ENCODE data around the gene RETNLB.

The RETNLB gene, protein sequence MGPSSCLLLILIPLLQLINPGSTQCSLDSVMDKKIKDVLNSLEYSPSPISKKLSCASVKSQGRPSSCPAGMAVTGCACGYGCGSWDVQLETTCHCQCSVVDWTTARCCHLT
- 0 reads per million in 3 donors for total RNA-seq

GRCh38 chr3:108757404-108757982 lies at the start of gene RETNLB:
RETNLB (minus strand) TSS chr3:108757410; CDS start chr3:108757185, 225 bp downstream.
- H3K4me3 ChIP-seq (ENCODE audit: insufficient read depth, low read depth, low read length, poor library complexity, severe bottlenecking) = no peak within 1 kb of the TSS
- H3K27ac ChIP-seq (ENCODE audit: insufficient read depth, low read length, poor library complexity, severe bottlenecking) = no peak within 1 kb of the TSS
- H3K36me3 ChIP-seq (ENCODE audit: control insufficient read depth, insufficient read depth, low read length) = no peaks in the 10 kb centered on the region
- H3K4me1 ChIP-seq (ENCODE audit: control insufficient read depth, insufficient read depth, low read length, poor library complexity, severe bottlenecking) = no peaks in the 10 kb centered on the region
- no peaks in the 10 kb centered on the region for H3K27me3 ChIP-seq (replicated peaks; ENCODE audit: control insufficient read depth, insufficient read depth, low read length, poor library complexity, severe bottlenecking)
- no peaks in the 10 kb centered on the region for H3K9me3 ChIP-seq (ENCODE audit: control insufficient read depth, low read length)
- DNase-seq = no peak

- H3K9me3 ChIP-seq (ENCODE audit: control insufficient read depth, low read length) = no peaks in the 10 kb centered on the region
- no peak overlapping the region for H3K4me3 ChIP-seq (ENCODE audit: insufficient read depth, low read depth, low read length, poor library complexity, severe bottlenecking)
- peak in 2 of 3 donors; percentile 17 to 27 for DNase-seq
- H3K27me3 ChIP-seq (replicated peaks; ENCODE audit: control insufficient read depth, insufficient read depth, low read length, poor library complexity, severe bottlenecking) = no peaks in the 10 kb centered on the region
- no peaks in the 10 kb centered on the region for H3K36me3 ChIP-seq (ENCODE audit: control insufficient read depth, insufficient read depth, low read length)
- peak overlapping the region; percentile 33 for H3K27ac ChIP-seq (ENCODE audit: insufficient read depth, low read length, poor library complexity, severe bottlenecking)
- H3K4me1 ChIP-seq (ENCODE audit: control insufficient read depth, insufficient read depth, low read length, poor library complexity, severe bottlenecking) = peaks cover 11% of the 10 kb centered on the region
Observed at GRCh38 chr3:108806316-108806715, 49.1 kb upstream of the RETNLB start.

GRCh38 chr3:108804966-108805365 lies 47.8 kb upstream of the RETNLB start:
- no peak overlapping the region for H3K4me3 ChIP-seq (ENCODE audit: insufficient read depth, low read depth, low read length, poor library complexity, severe bottlenecking)
- no peak for DNase-seq
- H3K4me1 ChIP-seq (ENCODE audit: control insufficient read depth, insufficient read depth, low read length, poor library complexity, severe bottlenecking) = peaks cover 11% of the 10 kb centered on the region
- no peaks in the 10 kb centered on the region for H3K9me3 ChIP-seq (ENCODE audit: control insufficient read depth, low read length)
- no peak overlapping the region for H3K27ac ChIP-seq (ENCODE audit: insufficient read depth, low read length, poor library complexity, severe bottlenecking)
- H3K36me3 ChIP-seq (ENCODE audit: control insufficient read depth, insufficient read depth, low read length) = no peaks in the 10 kb centered on the region
- H3K27me3 ChIP-seq (replicated peaks; ENCODE audit: control insufficient read depth, insufficient read depth, low read length, poor library complexity, severe bottlenecking) = no peaks in the 10 kb centered on the region

GRCh38 chr3:108804437-108804836 lies 47.2 kb upstream of the RETNLB start:
- Histone ChIP-seq H3K27me3 (replicated peaks; ENCODE audit: control insufficient read depth, insufficient read depth, low read length, poor library complexity, severe bottlenecking) (no peaks in the 10 kb centered on the region), H3K4me1 (ENCODE audit: control insufficient read depth, insufficient read depth, low read length, poor library complexity, severe bottlenecking) (peaks cover 11% of the 10 kb centered on the region)

DNA sequence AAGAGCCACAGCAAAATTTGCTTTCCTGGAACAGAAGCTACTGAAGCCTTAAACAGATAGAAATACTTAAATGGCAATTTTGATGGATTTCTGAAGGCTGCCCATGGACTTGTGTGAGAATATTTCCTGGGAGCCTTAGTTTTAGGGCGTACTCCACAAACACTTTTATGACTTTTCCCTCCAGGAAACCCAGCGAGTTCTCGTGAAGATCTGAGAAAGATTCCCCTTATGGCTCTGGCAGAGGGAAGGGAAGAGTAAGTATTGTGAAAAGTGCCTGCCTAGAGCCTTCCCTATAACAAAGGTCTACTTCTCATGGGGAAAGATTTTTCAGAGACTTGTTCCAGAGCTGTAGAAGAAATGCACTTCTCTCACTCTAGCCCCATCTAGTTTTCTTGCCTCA lies 34.3 kb upstream of the RETNLB start:
- H3K9me3 ChIP-seq (ENCODE audit: control insufficient read depth, low read length) = no peaks in the 10 kb centered on the region
- H3K4me3 ChIP-seq (ENCODE audit: insufficient read depth, low read depth, low read length, poor library complexity, severe bottlenecking) = no peak overlapping the region
- no peak overlapping the region for H3K27ac ChIP-seq (ENCODE audit: insufficient read depth, low read length, poor library complexity, severe bottlenecking)
- no peaks in the 10 kb centered on the region for H3K27me3 ChIP-seq (replicated peaks; ENCODE audit: control insufficient read depth, insufficient read depth, low read length, poor library complexity, severe bottlenecking)
- no peaks in the 10 kb centered on the region for H3K4me1 ChIP-seq (ENCODE audit: control insufficient read depth, insufficient read depth, low read length, poor library complexity, severe bottlenecking)
- no peaks in the 10 kb centered on the region for H3K36me3 ChIP-seq (ENCODE audit: control insufficient read depth, insufficient read depth, low read length)
- DNase-seq = no peak

More at GRCh38 chr3:108804437-108804836, 47.2 kb upstream of the RETNLB start:
- Histone ChIP-seq H3K27ac (ENCODE audit: insufficient read depth, low read length, poor library complexity, severe bottlenecking) (no peak overlapping the region), H3K4me3 (ENCODE audit: insufficient read depth, low read depth, low read length, poor library complexity, severe bottlenecking) (no peak overlapping the region), H3K9me3 (ENCODE audit: control insufficient read depth, low read length) (no peaks in the 10 kb centered on the region), H3K36me3 (ENCODE audit: control insufficient read depth, insufficient read depth, low read length) (no peaks in the 10 kb centered on the region)
- no peak for DNase-seq

DNA sequence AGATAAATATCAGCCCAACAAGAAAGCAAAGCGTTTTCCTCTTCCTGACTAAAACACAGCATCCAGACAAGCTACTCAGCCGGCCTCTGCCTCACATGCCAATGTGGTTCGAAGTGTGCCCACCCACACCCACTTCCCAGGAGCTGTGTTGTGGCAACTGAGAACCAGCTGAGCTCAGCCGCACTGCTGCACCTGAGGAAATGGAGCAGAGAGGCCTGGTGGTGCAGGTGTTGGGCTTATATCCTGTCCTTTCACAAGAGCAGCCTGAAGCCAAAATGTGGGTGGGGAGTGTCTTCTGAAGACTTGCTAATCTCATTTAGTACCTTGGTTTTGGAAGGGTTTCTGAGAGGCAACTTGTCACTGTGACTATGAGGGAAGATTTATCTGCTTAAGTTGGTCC lies 23.0 kb upstream of the RETNLB start:
- no peak overlapping the region for H3K27ac ChIP-seq (ENCODE audit: insufficient read depth, low read length, poor library complexity, severe bottlenecking)
- H3K4me1 ChIP-seq (ENCODE audit: control insufficient read depth, insufficient read depth, low read length, poor library complexity, severe bottlenecking) = peaks cover 7% of the 10 kb centered on the region
- H3K9me3 ChIP-seq (ENCODE audit: control insufficient read depth, low read length) = no peaks in the 10 kb centered on the region
- no peaks in the 10 kb centered on the region for H3K36me3 ChIP-seq (ENCODE audit: control insufficient read depth, insufficient read depth, low read length)
- peak in 2 of 3 donors; percentile 4 to 6 for DNase-seq
- H3K4me3 ChIP-seq (ENCODE audit: insufficient read depth, low read depth, low read length, poor library complexity, severe bottlenecking) = no peak overlapping the region
- no peaks in the 10 kb centered on the region for H3K27me3 ChIP-seq (replicated peaks; ENCODE audit: control insufficient read depth, insufficient read depth, low read length, poor library complexity, severe bottlenecking)

GRCh38 chr3:108779496-108779895 lies 22.3 kb upstream of the RETNLB start:
- peaks cover 7% of the 10 kb centered on the region for H3K4me1 ChIP-seq (ENCODE audit: control insufficient read depth, insufficient read depth, low read length, poor library complexity, severe bottlenecking)

GRCh38 chr3:108775649-108776048 lies 18.4 kb upstream of the RETNLB start:
- no peaks in the 10 kb centered on the region for H3K27me3 ChIP-seq (replicated peaks; ENCODE audit: control insufficient read depth, insufficient read depth, low read length, poor library complexity, severe bottlenecking)
- no peaks in the 10 kb centered on the region for H3K36me3 ChIP-seq (ENCODE audit: control insufficient read depth, insufficient read depth, low read length)
- no peak overlapping the region for H3K27ac ChIP-seq (ENCODE audit: insufficient read depth, low read length, poor library complexity, severe bottlenecking)
- DNase-seq = no peak
- H3K4me1 ChIP-seq (ENCODE audit: control insufficient read depth, insufficient read depth, low read length, poor library complexity, severe bottlenecking) = peaks cover 6% of the 10 kb centered on the region
- no peak overlapping the region for H3K4me3 ChIP-seq (ENCODE audit: insufficient read depth, low read depth, low read length, poor library complexity, severe bottlenecking)
- H3K9me3 ChIP-seq (ENCODE audit: control insufficient read depth, low read length) = no peaks in the 10 kb centered on the region

More at GRCh38 chr3:108779496-108779895, 22.3 kb upstream of the RETNLB start:
- Histone ChIP-seq H3K27ac (ENCODE audit: insufficient read depth, low read length, poor library complexity, severe bottlenecking) (no peak overlapping the region), H3K9me3 (ENCODE audit: control insufficient read depth, low read length) (no peaks in the 10 kb centered on the region), H3K27me3 (replicated peaks; ENCODE audit: control insufficient read depth, insufficient read depth, low read length, poor library complexity, severe bottlenecking) (no peaks in the 10 kb centered on the region), H3K4me3 (ENCODE audit: insufficient read depth, low read depth, low read length, poor library complexity, severe bottlenecking) (no peak overlapping the region), H3K36me3 (ENCODE audit: control insufficient read depth, insufficient read depth, low read length) (no peaks in the 10 kb centered on the region)
- DNase-seq = no peak

GRCh38 chr3:108767253-108767652 lies 10.0 kb upstream of the RETNLB start:
- no peak overlapping the region for H3K4me3 ChIP-seq (ENCODE audit: insufficient read depth, low read depth, low read length, poor library complexity, severe bottlenecking)
- no peak overlapping the region for H3K27ac ChIP-seq (ENCODE audit: insufficient read depth, low read length, poor library complexity, severe bottlenecking)
- H3K9me3 ChIP-seq (ENCODE audit: control insufficient read depth, low read length) = no peaks in the 10 kb centered on the region
- DNase-seq = no peak
- H3K36me3 ChIP-seq (ENCODE audit: control insufficient read depth, insufficient read depth, low read length) = no peaks in the 10 kb centered on the region
- H3K27me3 ChIP-seq (replicated peaks; ENCODE audit: control insufficient read depth, insufficient read depth, low read length, poor library complexity, severe bottlenecking) = no peaks in the 10 kb centered on the region
- H3K4me1 ChIP-seq (ENCODE audit: control insufficient read depth, insufficient read depth, low read length, poor library complexity, severe bottlenecking) = no peaks in the 10 kb centered on the region

GRCh38 chr3:108755686-108756085 lies 1.5 kb downstream of the RETNLB start:
- Histone ChIP-seq H3K4me3 (ENCODE audit: insufficient read depth, low read depth, low read length, poor library complexity, severe bottlenecking) (no peak overlapping the region), H3K27me3 (replicated peaks; ENCODE audit: control insufficient read depth, insufficient read depth, low read length, poor library complexity, severe bottlenecking) (no peaks in the 10 kb centered on the region), H3K27ac (ENCODE audit: insufficient read depth, low read length, poor library complexity, severe bottlenecking) (no peak overlapping the region), H3K4me1 (ENCODE audit: control insufficient read depth, insufficient read depth, low read length, poor library complexity, severe bottlenecking) (no peaks in the 10 kb centered on the region), H3K36me3 (ENCODE audit: control insufficient read depth, insufficient read depth, low read length) (no peaks in the 10 kb centered on the region), H3K9me3 (ENCODE audit: control insufficient read depth, low read length) (no peaks in the 10 kb centered on the region)
- DNase-seq = no peak

Measured in effector memory CD4-positive, alpha-beta T cell (primary cell).